CD4-positive, alpha-beta T cell (primary cell): ENCODE results near the gene S100A7. TPM values are rescaled to one million over a fixed set of nuclear protein-coding genes. Genes with fewer than 3 reads are reported as not detected.

Source experiments
- ATAC-seq: fragments of 200-7000 bp; cut with Tn5 transposase; one replicate; pipeline ENCODE4 v1.10.0; 2022; ENCODE audit warnings: mild to moderate bottlenecking; ENCODE audit not compliant: poor library complexity
- CTCF ChIA-PET: fragments of 350-600 bp; sonication (Branson Sonifier 250); formaldehyde crosslinking; loops from one replicate; lab custom pipeline; 2021; ENCODE audit warnings: antibody characterized with exemption, inconsistent platforms; lab: Charles Lee
- POLR2A ChIA-PET: fragments of 350-600 bp; sonication (Branson Sonifier 250); formaldehyde crosslinking; loops from one replicate; lab custom pipeline; 2021; ENCODE audit warnings: antibody characterized with exemption, inconsistent platforms; lab: Charles Lee
- DNase-seq, 14 experiments: peaks; one replicate each; pipeline ENCODE4 v3.0.0-alpha.2; 2013 to 2020; ENCODE audit warnings: mixed read lengths in 2 of 14
- H3K27ac ChIP-seq, 2 donors: one replicate each; pipeline versions ENCODE4 v1.5.1 to v1.7.0; 2013; ENCODE audit warnings: low read length in 2 of 2, low read depth in 1 of 2, mild to moderate bottlenecking in 1 of 2
- H3K27me3 ChIP-seq, 2 experiments: 1 replicate in 1 of 2; 2 replicates in 1 of 2; pipeline versions ENCODE4 v1.6.1 to v1.7.0; 2013; ENCODE audit warnings: low read length in 2 of 2, control low read depth in 1 of 2, mild to moderate bottlenecking in 1 of 2, moderate library complexity in 1 of 2; ENCODE audit not compliant: insufficient read depth in 2 of 2, control insufficient read depth in 1 of 2
- H3K36me3 ChIP-seq: one replicate; pipeline ENCODE4 v1.6.1; 2013; ENCODE audit warnings: low read length, control low read depth; ENCODE audit not compliant: insufficient read depth
- H3K4me1 ChIP-seq: one replicate; pipeline ENCODE4 v1.6.1; 2013; ENCODE audit warnings: low read length, control low read depth; ENCODE audit not compliant: insufficient read depth
- H3K4me3 ChIP-seq: one replicate; pipeline ENCODE4 v1.5.1; 2013; ENCODE audit warnings: mild to moderate bottlenecking, low read length, moderate library complexity
- H3K9me3 ChIP-seq, 2 experiments: 1 replicate in 1 of 2; 2 replicates in 1 of 2; pipeline versions ENCODE4 v1.6.1 to v1.7.0; 2013; ENCODE audit warnings: low read length in 2 of 2, mild to moderate bottlenecking in 2 of 2, control low read depth in 1 of 2, moderate library complexity in 1 of 2; ENCODE audit not compliant: control insufficient read depth in 1 of 2, insufficient read depth in 1 of 2
- H3K27ac Mint-ChIP-seq: one replicate; pipeline ENCODE4 v1.8.0; 2020; ENCODE audit warnings: mixed read lengths
- H3K27me3 Mint-ChIP-seq: one replicate; pipeline ENCODE4 v1.8.0; 2021; ENCODE audit warnings: mixed read lengths
- H3K36me3 Mint-ChIP-seq: one replicate; pipeline ENCODE4 v1.8.0; 2021; ENCODE audit warnings: low read depth, mixed read lengths
- H3K4me1 Mint-ChIP-seq: one replicate; pipeline ENCODE4 v1.8.0; 2021; ENCODE audit warnings: low read depth, mixed read lengths
- H3K4me3 Mint-ChIP-seq: one replicate; pipeline ENCODE4 v1.8.0; 2020; ENCODE audit warnings: mild to moderate bottlenecking, mixed read lengths
- H3K9me3 Mint-ChIP-seq: one replicate; pipeline ENCODE4 v1.8.0; 2020; ENCODE audit warnings: mixed read lengths
- CTCF ChIP-seq: fragments of 200-600 bp; IDR thresholded peaks from one replicate; pipeline ENCODE4 v1.8.0; 2022; ENCODE audit warnings: antibody characterized with exemption, mild to moderate bottlenecking
- intact Hi-C, 2 experiments: fragments of 100-400 bp; cut with DNase I in 1 of 2; cut with micrococcal nuclease in 1 of 2; formaldehyde crosslinking; loops; one replicate each; pipeline versions ENCODE4 v1.15.1 to v1.9.0; 2023 to 2025; cut with DNase I, micrococcal nuclease
- total RNA-seq, 174 experiments: library from RNA in 2 of 174; stranded (reverse) in 2 of 174; gene quantifications; one replicate each; pipeline ENCODE4 v1.2.3 and lab custom pipeline; 2021 to 2026

The S100A7 gene
- total RNA-seq, 2 experiments from 2014 or later: not detected

DNA sequence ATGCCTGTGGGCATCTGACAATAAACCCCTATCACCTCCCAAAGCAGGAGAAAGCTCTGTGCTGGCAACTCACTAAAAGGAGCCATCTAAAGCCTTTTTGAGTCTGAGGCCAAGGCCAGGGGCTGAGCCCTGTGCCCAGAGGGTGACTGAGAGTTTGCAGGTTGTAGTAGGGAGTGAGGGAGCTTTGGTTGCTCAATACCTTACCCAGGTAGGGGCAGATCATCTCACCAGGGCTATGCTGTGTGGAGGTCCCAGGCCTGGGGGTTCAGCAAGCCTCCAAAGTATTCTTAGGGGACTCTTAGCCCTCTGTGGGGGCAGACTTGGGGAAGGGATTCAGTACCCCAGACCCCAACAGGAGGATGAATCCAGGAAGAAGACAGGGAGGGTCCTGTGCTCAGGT, 21.2 kb downstream of the S100A7 start:
- Histone ChIP-seq H3K9me3 (peaks cover 0 to 4% of the 10 kb centered on the region in 2 experiments), H3K27me3 (peaks cover 6 to 7% of the 10 kb centered on the region in 2 experiments), H3K4me1 (no peaks in the 10 kb centered on the region), H3K27ac (no peak overlapping the region), H3K36me3 (no peaks in the 10 kb centered on the region), H3K4me3 (no peak overlapping the region)
- no peak overlapping the region for H3K27ac Mint-ChIP-seq
- CTCF ChIA-PET: interaction anchor here (1.2 kb wide), 1 partner anchor 15 kb away, joined by 3 read pairs; no protein-coding TSS in a partner anchor
- intact Hi-C loops: no loop called here
- POLR2A ChIA-PET: no interaction called here
- peaks cover 30% of the 10 kb centered on the region for H3K27me3 Mint-ChIP-seq
- H3K4me1 Mint-ChIP-seq: no peaks in the 10 kb centered on the region
- no peaks in the 10 kb centered on the region for H3K9me3 Mint-ChIP-seq
- no peak for ATAC-seq
- DNase-seq: no peak
- TF ChIP-seq CTCF: no peak
- no peaks in the 10 kb centered on the region for H3K36me3 Mint-ChIP-seq
- H3K4me3 Mint-ChIP-seq: no peak overlapping the region

DNA sequence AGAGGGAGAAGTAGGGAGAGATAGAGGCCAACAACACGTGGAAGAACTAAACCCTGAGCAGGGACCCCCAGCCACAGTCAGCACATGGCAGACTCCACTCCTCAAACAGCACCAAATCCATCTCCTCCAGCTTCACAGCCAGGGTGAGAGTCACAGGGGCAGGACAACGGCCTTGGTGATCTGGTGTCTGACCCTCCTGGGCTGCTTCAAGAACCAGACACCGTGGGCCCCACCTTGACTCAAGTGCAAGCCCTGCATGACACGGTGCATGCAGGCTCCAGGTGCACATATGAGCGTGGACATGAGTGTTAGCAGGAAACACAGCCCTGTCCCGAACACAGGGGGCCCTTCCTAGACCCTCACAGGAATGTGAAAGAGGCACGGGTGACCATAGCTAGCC, 21.9 kb downstream of the S100A7 start:
- no peak for TF ChIP-seq CTCF
- CTCF ChIA-PET: interaction anchor here (1.2 kb wide), 1 partner anchor 15 kb away, joined by 3 read pairs; no protein-coding TSS in a partner anchor
- H3K9me3 Mint-ChIP-seq: no peaks in the 10 kb centered on the region

GRCh38 chr1:153437236-153437635, 23.2 kb downstream of the S100A7 start:
- CTCF ChIA-PET: no interaction called here
- Histone ChIP-seq H3K4me3 (no peak overlapping the region), H3K27me3 (peaks cover 0 to 8% of the 10 kb centered on the region in 2 experiments), H3K4me1 (no peaks in the 10 kb centered on the region), H3K27ac (no peak overlapping the region), H3K9me3 (peaks cover 0 to 4% of the 10 kb centered on the region in 2 experiments), H3K36me3 (no peaks in the 10 kb centered on the region)
- peaks cover 31% of the 10 kb centered on the region for H3K27me3 Mint-ChIP-seq
- H3K36me3 Mint-ChIP-seq: no peaks in the 10 kb centered on the region
- no peak overlapping the region for H3K4me3 Mint-ChIP-seq
- POLR2A ChIA-PET: no interaction called here
- ATAC-seq (no peak), DNase-seq (no peak)
- H3K27ac Mint-ChIP-seq: no peak overlapping the region
- intact Hi-C loops: no loop called here
- no peak for TF ChIP-seq CTCF
- no peaks in the 10 kb centered on the region for H3K4me1 Mint-ChIP-seq
- no peaks in the 10 kb centered on the region for H3K9me3 Mint-ChIP-seq

More for the DNA sequence above, 21.9 kb downstream of the S100A7 start:
- H3K4me3 Mint-ChIP-seq: no peak overlapping the region
- no peaks in the 10 kb centered on the region for H3K4me1 Mint-ChIP-seq
- H3K36me3 Mint-ChIP-seq: no peaks in the 10 kb centered on the region
- H3K27me3 ChIP-seq: peaks cover under 1 to 7% of the 10 kb centered on the region in 2 experiments
- H3K36me3 ChIP-seq: no peaks in the 10 kb centered on the region
- no peak for DNase-seq
- H3K4me1 ChIP-seq: no peaks in the 10 kb centered on the region
- ATAC-seq: no peak
- no peak overlapping the region for H3K27ac Mint-ChIP-seq
- H3K4me3 ChIP-seq: no peak overlapping the region
- peaks cover 0 to 4% of the 10 kb centered on the region in 2 experiments for H3K9me3 ChIP-seq
- intact Hi-C loops: no loop called here
- POLR2A ChIA-PET: no interaction called here
- H3K27ac ChIP-seq: no peak overlapping the region
- H3K27me3 Mint-ChIP-seq: peaks cover 28% of the 10 kb centered on the region
